ACC112 (cell line): Measurements from ENCODE around the gene SYT7.

ENCODE experiments used
- H2AFZ ChIP-seq: fragments of 200-600 bp; sonication (generic); one replicate; pipeline ENCODE4 v1.6.0; 2017; ENCODE audit warnings: antibody characterized with exemption, low read length; ENCODE audit not compliant: unreplicated experiment
- H3K27ac ChIP-seq: fragments of 200-600 bp; sonication (generic); 2 replicates; pipeline ENCODE4 v1.5.1; 2014; ENCODE audit warnings: low read depth, mild to moderate bottlenecking, antibody characterized with exemption, low read length, moderate library complexity
- H3K27me3 ChIP-seq: fragments of 200-600 bp; sonication (generic); 2 replicates; pipeline ENCODE4 v1.6.1; 2014; ENCODE audit warnings: mild to moderate bottlenecking, antibody characterized with exemption, low read length, moderate library complexity, mixed read lengths; ENCODE audit not compliant: insufficient read depth
- H3K36me3 ChIP-seq: fragments of 200-600 bp; sonication (generic); 2 replicates; pipeline ENCODE4 v1.6.1; 2016; ENCODE audit warnings: mild to moderate bottlenecking, antibody characterized with exemption, low read length, moderate library complexity, mixed read lengths; ENCODE audit not compliant: insufficient read depth
- H3K4me1 ChIP-seq: fragments of 200-600 bp; sonication (generic); one replicate; pipeline ENCODE4 v1.6.1; 2016; ENCODE audit warnings: low read length, mixed read lengths; ENCODE audit not compliant: insufficient read depth, unreplicated experiment, control insufficient read depth
- H3K4me3 ChIP-seq: fragments of 200-600 bp; sonication (generic); 2 replicates; pipeline ENCODE4 v1.5.1; 2014; ENCODE audit warnings: mild to moderate bottlenecking, low read depth, low read length
- H3K79me2 ChIP-seq: fragments of 200-600 bp; sonication (generic); one replicate; pipeline ENCODE4 v1.6.0; 2016; ENCODE audit warnings: low read length; ENCODE audit not compliant: control insufficient read depth, unreplicated experiment, insufficient read depth

The SYT7 gene

DNA sequence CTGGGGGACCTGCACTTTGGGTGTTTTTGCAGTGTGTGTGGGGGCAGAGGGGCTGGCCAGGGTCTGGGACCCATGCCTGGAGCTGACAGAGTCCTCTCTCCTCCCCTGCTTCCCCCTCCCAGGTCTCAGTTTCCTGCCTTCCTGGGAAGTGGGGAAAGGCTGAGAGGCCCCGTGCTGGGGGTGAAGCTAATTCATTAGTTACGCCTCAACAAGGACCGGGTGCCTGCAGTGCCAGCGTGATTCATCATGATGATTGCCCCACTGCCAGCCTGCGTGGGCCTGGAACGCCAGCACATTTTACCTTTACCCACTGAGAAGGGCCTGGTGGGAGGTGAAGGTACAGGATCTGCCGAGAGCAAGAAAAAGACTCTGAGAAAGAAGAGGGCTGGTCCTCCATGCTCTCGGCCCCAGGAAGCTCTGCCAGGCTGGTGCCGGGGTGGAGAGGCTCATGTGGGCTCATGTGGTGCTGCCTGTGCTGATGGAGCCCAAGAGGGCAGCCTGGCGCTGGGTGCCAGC is 75.2 kb downstream of the SYT7 start:
- no peak overlapping the region for H2AFZ ChIP-seq
- no peak overlapping the region for H3K27ac ChIP-seq
- H3K36me3 ChIP-seq, result no peaks in the 10 kb centered on the region
- H3K79me2 ChIP-seq, result no peaks in the 10 kb centered on the region
- peaks cover 28% of the 10 kb centered on the region for H3K27me3 ChIP-seq
- H3K4me3 ChIP-seq, result no peak overlapping the region
- H3K4me1 ChIP-seq, result no peaks in the 10 kb centered on the region

DNA sequence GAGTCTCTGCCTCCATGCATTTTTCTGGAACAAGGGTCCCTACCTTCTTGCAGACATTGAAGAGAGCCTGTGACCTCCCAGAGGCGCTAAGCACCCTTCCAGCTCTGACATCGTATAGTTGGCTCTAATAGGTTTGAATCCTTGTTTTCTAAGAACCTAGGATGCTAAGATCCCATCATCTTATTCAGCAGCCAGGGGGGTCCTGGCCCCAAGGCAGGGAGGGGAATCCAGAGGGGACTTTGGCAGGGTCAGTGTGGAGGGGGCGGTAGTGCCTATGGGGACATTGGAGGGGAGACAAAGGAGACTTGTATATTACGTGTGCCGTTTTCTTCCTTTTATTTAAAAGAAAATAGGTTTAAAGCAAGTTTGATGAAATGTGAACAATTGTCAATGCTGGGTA is 75.8 kb downstream of the SYT7 start:
- H3K27ac ChIP-seq, result no peak overlapping the region
- H3K4me3 ChIP-seq, result no peak overlapping the region
- H3K27me3 ChIP-seq, result peaks cover 28% of the 10 kb centered on the region
- H3K36me3 ChIP-seq, result no peaks in the 10 kb centered on the region
- no peaks in the 10 kb centered on the region for H3K79me2 ChIP-seq
- H3K4me1 ChIP-seq, result no peaks in the 10 kb centered on the region
- H2AFZ ChIP-seq, result no peak overlapping the region

DNA sequence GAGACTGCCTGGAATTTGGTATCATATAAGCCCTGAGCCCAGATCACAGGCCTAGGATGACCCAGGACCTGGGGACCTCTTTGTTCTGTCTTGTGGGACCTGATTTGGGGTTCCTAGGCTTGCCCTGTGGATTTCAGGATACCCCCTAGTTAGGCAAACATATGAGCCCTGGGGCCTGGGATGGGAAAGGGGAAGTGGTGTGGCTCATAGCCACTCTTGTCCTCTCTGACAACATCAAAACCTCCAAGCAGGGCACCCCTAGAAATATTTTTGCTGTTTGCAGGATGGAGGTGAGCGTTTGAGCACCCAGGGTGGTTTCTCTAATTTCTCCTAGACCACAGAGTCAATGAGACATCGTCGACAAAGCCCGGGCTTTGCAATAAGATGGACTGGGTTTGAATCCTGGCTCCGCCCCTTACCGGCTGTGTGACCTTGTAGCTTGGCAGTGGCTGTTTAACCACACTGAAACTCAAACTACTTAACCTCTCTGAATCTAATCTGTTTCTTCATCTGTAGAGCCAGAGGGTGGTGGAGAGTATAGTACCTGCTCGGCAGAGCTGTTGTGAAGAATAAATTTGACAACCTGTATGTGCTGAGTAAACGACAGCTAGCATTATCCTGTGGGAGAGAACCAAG is 77.6 kb downstream of the SYT7 start:
- H3K27ac ChIP-seq, result no peak overlapping the region
- no peaks in the 10 kb centered on the region for H3K4me1 ChIP-seq
- H2AFZ ChIP-seq, result no peak overlapping the region
- H3K4me3 ChIP-seq, result no peak overlapping the region
- H3K79me2 ChIP-seq, result no peaks in the 10 kb centered on the region
- H3K27me3 ChIP-seq, result peaks cover 25% of the 10 kb centered on the region
- H3K36me3 ChIP-seq, result no peaks in the 10 kb centered on the region

DNA sequence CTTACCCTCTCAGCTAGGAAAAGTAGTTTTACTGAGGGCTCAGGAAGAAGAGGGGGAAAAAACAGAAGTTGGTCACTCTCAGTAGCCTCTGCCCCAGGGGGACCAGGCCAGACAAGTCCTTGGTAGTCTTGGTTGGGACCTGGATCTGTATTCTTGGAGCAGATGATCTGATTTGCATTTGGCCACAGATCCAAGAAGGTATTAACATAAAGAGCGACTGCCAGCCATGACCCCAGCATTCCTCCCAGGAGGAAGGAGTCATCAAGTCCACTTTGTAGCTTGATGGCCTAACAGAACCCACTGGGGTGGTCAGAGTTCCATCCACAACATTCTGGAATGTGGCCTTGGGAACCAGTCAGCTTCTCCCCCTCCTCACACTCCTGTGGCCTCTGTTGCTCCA is 78.4 kb downstream of the SYT7 start:
- Histone ChIP-seq H3K4me1 (no peaks in the 10 kb centered on the region), H3K79me2 (no peaks in the 10 kb centered on the region), H3K4me3 (no peak overlapping the region), H3K27me3 (peaks cover 18% of the 10 kb centered on the region), H3K27ac (no peak overlapping the region), H2AFZ (no peak overlapping the region), H3K36me3 (no peaks in the 10 kb centered on the region)

DNA sequence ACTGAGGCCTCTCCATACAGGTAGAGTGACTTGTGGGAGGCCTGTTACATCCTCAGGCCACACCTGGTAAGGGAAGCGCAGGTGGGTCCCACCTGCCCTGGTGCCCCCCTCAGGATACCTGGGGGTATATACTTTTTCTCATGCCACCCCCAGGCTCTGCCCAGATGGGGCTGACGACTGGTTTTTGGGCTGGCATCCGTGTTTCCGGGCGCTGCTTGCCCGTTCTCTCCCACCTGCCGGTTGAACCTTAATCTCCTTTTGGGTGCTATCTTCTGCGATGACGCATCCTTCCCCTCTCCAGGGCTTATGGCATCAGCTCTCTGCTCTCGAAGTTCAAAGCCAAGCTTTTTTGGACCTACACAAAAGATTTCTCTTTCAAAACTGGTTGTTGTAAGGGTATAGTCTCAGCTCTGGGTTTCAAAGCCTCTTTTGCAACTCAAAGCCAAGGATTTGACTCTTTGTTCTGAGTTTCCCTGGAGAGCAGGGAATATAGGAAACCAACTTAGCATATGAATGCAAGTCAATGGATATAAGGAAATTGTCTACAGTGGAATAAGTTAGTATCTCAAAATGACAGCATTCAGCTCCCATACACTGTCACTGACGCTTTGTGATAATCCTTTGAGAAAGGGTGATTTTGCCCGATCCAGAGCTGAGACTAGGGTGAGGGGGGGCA is 80.9 kb downstream of the SYT7 start:
- Histone ChIP-seq H3K4me3 (no peak overlapping the region), H3K36me3 (no peaks in the 10 kb centered on the region), H3K27ac (no peak overlapping the region), H3K27me3 (0 out of 2 replicates have a peak, but pooled peaks cover 3% of the 10 kb centered on the region), H3K79me2 (no peaks in the 10 kb centered on the region), H3K4me1 (no peaks in the 10 kb centered on the region), H2AFZ (no peak overlapping the region)

DNA sequence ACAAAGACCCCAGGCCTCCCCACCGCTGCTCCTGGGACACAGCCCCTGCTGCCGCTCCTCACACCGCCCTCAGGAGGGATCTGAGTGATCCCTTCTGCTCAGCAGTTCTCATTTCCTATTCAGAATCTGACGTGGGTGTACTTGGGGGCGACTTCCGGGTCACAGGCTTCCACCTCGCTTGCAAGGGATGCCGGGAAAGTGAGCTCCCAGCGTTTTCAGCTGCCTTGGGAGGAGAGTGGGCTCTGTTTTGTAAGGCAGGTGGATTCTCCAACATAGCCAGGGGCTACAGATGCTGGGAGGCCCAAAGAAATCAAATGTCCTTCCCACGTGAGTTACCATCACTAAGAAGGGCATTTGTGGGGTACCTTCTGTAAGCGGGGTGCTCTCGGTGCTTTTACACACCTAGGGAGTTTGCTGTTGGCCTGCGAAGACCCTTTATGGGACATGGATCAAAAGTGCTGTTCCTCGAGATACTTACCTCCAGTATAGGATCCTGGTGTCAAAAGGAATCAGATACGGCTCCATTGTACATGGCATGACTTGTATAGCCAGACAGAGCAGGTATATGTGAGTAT is 82.0 kb downstream of the SYT7 start:
- Histone ChIP-seq H3K79me2 (no peaks in the 10 kb centered on the region), H3K36me3 (no peaks in the 10 kb centered on the region), H3K4me1 (no peaks in the 10 kb centered on the region), H3K4me3 (no peak overlapping the region), H3K27me3 (no peaks in the 10 kb centered on the region), H3K27ac (no peak overlapping the region), H2AFZ (no peak overlapping the region)

DNA sequence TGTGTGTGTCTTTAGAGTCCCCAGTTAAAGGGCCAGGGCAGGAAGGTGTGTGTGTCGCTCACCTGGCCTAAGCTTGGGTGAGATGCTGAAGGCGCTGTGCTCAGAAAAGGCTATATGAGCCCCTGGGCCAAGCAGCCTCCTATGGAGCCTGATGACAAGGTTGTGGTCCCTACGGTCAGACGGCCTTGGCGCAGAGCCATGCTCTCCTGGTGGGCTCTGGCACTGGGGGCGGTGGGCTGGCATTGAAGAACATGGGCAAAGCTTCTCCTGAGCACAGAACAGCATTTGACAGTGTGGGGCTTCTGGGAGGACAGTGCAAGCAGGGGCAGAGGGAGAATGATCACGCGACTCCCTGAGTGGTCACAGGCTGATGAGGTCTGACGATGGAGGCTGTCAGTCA is 83.0 kb downstream of the SYT7 start:
- Histone ChIP-seq H3K79me2 (no peaks in the 10 kb centered on the region), H2AFZ (no peak overlapping the region), H3K27ac (no peak overlapping the region), H3K27me3 (no peaks in the 10 kb centered on the region), H3K36me3 (no peaks in the 10 kb centered on the region), H3K4me1 (no peaks in the 10 kb centered on the region), H3K4me3 (no peak overlapping the region)

DNA sequence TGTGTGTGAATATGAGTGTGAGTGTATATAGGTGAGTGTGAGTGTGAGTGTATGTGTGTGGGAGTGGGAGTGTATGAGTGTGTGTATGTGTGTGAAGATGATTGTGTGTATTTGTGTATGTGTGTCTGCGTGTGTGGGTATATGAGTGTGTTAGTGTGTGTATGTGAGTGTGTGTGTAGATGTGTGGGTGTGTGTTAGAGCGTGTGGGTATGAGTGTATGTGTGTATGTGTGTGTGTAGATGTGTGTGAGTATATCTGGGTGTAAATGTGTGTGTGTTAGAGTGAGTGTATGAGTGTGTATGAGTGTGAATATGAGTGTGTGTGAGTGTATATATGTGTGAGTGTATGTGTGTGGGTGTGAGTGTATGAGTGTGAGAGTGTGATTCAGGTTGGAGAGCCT is 83.4 kb downstream of the SYT7 start:
- no peaks in the 10 kb centered on the region for H3K36me3 ChIP-seq
- no peak overlapping the region for H3K4me3 ChIP-seq
- no peak overlapping the region for H2AFZ ChIP-seq
- no peak overlapping the region for H3K27ac ChIP-seq
- no peaks in the 10 kb centered on the region for H3K4me1 ChIP-seq
- no peaks in the 10 kb centered on the region for H3K79me2 ChIP-seq
- no peaks in the 10 kb centered on the region for H3K27me3 ChIP-seq

DNA sequence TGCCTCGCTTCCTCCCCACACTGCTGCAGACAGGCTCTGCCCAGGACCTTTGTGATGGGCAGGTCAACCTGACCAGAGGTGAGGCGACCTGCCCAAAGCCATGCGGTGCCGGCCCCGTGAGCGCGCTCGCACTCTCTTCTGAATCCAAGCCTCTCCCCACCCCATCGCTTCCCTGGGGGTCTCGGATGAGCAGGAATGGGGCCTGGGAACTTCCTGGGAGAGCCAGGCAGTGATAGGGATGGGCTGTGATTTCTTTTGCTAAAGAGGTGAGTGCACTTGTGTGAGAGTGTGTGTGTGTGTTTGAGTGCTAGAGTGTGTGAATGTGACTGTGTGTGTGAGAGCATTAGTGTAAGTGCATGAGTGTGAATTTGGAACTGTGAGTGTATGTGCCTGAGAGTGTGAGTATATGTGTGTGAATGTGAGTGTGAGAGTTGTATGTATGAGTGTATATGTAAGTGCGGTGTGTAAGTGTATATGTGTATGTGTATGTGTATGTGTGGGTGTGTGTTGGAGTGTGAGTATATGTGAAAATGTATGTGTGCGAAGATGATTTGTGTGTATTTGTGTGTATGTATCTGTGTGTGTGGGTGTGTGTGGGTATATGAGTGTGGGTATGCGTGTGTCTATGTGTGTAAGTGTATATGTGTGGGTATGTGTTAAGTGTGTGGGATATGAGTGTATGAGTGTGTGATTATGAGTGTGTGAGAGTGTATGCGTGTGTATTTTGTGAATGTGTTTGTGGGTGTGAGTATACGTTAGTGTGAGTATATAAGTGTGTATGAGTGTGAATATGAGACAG is 84.1 kb downstream of the SYT7 start:
- H3K27ac ChIP-seq, result no peak overlapping the region
- no peaks in the 10 kb centered on the region for H3K79me2 ChIP-seq
- H3K4me3 ChIP-seq, result no peak overlapping the region

DNA sequence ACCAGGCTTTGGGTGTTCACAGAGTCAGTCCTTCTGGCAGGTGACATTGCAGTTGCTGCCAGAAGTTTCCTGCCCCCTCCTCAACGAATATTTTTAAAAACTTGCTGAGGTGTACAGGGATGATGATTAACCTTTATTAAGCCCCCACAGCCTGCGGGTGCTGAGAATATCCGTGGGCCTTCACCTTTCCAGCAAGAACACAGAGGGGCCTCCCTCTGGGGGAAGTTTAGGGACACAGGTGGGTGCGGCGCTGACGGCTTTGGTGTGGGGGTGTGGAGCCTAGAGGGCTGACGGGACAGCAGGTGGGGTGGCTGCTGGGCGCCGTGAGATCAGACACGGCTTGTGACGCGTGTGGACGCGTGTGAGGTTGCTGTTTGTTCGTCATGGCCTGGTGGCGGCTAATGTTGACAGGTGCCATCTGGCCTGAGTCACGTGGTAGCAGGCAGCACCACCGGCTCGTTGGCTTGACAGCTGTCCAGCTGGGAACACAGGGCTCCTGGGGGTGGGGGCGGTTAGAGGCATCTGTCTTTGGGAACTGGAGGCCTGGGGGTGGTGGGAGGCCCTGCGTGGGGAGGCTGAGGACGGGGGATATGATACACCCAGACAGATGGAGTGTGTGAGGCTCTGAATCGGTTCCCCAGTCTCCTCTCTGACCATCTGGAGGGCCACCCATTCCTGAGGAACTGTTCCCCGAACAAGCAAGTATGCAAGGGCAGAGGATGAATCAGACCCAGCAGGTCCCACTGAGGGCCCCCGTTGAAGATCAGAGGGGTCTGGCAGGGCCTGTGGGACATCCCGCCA is 84.9 kb downstream of the SYT7 start:
- no peak overlapping the region for H2AFZ ChIP-seq
- no peak overlapping the region for H3K27ac ChIP-seq
- H3K27me3 ChIP-seq, result no peaks in the 10 kb centered on the region
- no peaks in the 10 kb centered on the region for H3K79me2 ChIP-seq
- no peak overlapping the region for H3K4me3 ChIP-seq
- no peaks in the 10 kb centered on the region for H3K4me1 ChIP-seq
- no peaks in the 10 kb centered on the region for H3K36me3 ChIP-seq

More for the DNA sequence above, 84.1 kb downstream of the SYT7 start:
- Histone ChIP-seq H3K27me3 (no peaks in the 10 kb centered on the region), H2AFZ (no peak overlapping the region), H3K4me1 (no peaks in the 10 kb centered on the region), H3K36me3 (no peaks in the 10 kb centered on the region)
